Occipital lobe (tissue), 2 donors: ENCODE measurements around the gene EBI3. TPM values are rescaled to one million over a fixed set of nuclear protein-coding genes. Genes with fewer than 3 reads are reported as not detected.
"Not testable (repeated sequence)": the region's sequence is repeated elsewhere in the genome, so short reads cannot be mapped to it uniquely, and the experiment has no call there.

Experiments used
- DNase-seq: peaks from one replicate; lab custom pipeline; 2025; lab: John Stamatoyannopoulos, UW
- total RNA-seq: library from RNA; depleted of rRNA; stranded (reverse); fragments of >200 nt; gene quantifications from one replicate; pipeline ENCODE4 v1.2.3, GENCODE V29; 2014

Gene EBI3
- total RNA-seq, 1 donor from 2014 or later = 0.47 TPM

DNA sequence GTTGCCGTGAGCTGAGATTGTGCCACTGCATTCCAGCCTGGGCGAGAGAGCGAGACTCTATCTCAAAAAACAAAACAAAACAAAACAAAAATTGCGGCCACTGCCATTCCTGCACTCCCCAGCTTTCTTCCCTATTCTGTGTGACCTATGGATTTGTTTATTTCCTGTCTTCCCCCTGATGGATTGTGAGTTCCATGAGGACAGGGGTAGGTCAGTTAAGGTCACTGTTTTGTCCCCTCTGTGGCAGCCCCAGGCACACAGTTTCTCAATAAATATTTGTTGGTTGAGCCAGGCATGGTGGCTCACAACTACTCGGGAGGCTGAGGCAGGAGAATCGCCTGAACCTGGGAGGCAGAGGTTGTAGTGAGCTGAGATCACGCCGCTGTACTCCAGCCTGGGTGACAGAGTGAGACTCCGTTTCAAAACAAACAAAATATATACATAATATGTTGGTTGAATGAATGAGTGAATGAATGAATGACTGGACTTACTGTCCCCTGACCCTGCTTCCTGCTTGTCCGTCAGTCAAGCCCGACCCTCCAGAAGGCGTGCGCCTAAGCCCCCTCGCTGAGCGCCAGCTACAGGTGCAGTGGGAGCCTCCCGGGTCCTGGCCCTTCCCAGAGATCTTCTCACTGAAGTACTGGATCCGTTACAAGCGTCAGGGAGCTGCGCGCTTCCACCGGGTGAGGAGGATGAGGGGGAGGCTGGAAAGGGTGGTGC, 5.0 kb downstream of the EBI3 start:
- DNase-seq = no peak

DNA sequence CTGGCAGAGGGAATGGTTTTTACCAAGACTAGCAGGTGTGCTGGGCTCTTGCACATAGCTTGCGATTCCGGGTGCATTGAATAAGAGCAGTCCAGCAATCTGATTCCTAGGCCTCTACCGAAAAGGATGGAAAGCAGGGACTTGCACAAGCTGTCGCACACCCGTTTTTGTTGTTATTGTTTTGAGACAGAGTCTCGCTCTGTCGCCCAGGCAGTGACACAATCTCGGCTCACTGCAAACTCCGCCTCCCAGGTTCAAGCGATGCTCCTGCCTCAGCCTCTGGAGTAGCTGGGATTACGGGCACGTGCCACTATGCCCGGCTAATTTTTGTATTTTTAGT, 5.5 kb downstream of the EBI3 start:
- no peak for DNase-seq

DNA sequence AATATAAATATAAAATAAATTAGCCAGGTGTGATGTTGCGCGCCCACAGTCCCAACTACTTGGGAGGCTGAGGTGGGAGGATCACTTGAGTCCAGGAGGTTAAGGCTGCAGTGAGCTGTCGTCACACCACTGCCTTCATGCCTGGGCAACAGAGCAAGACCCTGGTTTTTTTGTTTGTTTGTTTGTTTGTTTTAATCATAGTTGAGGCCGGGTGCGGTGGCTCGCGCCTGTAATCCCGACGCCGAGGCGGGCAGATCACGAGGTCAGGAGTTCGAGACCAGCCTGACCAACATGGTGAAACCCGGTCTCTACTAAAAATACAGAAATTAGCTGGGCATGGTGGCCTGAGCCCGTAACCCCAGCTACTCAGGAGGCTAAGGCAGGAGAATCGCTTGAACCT, 8.2 kb downstream of the EBI3 start:
- not testable (repeated sequence) for DNase-seq

DNA sequence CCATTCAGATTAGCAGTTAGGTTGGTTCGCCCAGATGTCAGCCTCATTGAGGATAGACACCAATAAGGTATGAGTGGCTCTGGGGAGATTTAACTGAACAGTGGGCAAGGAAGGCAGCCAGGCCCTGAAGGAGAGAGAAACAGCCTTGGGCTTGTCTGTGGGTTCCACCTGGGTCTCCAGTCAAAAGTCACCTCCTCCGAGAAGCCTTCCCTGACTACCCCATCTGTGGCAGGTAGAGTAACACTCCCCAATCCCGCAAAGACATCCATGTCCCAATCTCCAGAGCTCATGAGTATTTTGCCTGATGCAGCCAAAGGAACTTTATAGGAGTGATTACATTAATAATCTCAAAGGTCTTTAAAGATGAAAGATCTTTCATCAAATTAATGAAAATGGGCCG, 9.5 kb downstream of the EBI3 start:
- DNase-seq = no peak

DNA sequence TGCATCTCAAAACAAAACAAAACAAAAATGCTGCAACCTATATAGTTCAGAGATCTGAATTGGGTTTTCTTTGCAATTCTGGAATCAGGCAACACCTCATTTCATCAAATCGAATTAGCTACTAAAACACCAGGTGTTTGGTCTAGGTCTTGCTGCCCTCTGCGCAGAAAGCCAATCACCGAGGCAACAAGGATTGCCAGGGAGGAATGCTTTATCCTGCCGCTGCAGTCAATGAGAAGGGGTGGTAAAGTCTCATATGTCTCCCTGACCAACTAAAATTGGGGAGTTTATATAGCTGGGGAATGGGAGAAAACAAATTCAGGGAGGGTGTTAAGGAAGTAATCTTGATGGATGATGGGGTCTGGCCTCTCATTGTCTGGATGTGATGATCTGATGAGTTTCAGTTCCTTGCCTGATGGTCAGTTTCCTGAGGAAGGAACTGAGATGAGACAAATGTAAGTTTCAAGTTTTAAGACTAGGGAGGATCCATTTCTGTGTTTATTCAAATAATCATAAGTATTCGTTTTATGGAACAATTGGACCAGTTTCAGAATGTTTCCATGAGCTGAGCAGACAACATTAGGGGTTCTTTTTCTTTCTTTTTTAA, 12.6 kb downstream of the EBI3 start:
- no peak for DNase-seq

DNA sequence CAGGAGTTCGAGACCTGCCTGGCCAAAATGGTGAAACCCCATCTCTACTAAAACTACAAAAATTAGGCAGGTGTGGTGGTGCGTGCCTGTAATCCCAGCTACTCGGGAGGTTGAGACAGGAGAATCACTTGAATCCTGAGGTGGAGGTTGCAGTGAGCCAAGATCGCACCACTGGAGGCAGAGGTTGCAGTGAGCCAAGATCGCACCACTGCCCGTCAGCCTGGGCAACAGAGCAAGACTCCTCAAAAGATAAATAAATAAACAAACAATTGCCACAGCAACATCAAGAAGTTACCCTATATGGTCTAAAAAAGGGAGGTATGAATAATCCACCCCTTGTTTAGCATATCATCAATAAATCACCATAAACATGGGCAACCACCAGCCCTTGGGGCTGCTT, 16.6 kb downstream of the EBI3 start:
- not testable (repeated sequence) for DNase-seq

DNA sequence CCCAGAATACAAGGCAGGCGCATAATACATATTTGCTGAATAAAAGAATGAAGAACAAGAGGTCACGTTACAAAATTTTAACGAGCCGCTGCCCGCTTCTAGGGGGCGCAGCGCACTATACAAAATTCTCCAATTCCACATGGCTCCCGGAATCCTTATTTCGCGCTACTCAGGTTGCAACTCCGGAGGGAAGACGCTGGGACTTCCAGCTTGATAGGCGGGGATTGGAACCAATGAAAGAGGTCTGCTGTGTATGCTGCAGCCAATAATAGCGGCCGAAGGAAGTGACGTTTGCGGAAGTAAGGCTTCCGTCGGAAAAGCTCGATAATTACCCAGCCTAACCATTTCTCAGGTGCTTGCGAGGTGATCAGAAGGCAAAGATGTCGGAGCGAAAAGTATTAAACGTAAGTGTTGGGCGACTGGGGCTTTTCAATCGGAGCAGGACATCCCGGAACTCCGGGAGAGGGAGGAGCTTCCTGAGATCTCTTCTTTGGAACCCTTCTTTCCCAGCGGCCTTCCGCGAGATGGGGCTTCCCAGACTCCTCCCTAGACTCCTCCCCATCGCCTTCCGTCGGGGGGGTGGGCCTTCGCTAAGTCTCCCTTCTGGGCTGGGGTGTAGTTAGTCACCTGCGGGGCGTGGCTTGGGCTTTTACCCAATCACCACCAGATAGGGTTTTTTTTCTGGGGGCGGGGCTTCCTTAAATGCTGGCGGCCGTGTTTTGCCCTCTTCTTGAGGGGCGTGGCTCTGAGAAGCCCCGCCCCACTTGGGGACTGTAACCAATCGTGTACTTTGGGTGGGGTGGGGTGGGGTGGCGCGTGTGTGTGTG, 17.7 kb downstream of the EBI3 start, which contains the start of gene YJU2:
TSS of gene YJU2 (plus strand) at position 314 of the 827 bp plus-strand sequence. CDS start at position 381, 67 bp downstream.
- peak; percentile 97 for DNase-seq

DNA sequence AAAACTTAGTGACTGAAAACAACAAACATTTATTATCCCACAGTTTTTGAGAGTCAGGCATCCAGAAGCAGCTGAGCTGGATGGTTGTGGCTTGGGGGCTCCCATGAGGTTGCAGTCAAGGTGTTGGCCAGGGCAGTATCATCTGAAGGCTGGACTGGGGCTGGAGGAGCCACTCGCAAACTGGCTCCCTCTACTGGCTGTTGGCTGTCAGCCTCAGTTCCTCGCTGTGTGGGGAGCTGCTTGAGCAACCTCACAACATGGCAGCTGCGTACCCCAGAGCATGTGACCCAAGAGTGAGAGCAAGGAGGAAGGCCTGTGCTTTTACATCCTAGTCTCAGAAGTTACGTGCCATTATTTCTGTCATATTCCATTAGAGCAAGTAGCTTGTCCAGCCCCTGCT, 27.2 kb downstream of the EBI3 start:
- DNase-seq = no peak

DNA sequence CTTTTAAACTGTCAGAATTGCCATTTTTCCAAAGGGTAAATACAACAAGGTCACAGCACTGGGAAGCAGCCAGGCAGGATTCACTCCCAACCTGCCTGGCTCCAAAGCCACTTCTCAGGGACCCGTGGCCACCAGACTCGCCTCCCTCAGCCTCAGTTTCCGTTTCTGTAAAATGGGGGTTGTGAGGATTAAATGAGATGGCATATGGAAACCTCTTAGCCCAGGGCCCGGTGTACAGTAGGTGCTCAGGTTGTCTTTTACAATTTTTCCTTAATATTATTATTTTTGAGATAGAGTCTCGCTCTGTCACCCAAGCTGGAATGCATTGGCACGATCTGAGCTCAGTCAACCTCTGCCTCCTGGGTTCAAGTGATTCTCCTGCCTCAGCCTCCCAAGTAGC, 27.7 kb downstream of the EBI3 start:
- DNase-seq = no peak

DNA sequence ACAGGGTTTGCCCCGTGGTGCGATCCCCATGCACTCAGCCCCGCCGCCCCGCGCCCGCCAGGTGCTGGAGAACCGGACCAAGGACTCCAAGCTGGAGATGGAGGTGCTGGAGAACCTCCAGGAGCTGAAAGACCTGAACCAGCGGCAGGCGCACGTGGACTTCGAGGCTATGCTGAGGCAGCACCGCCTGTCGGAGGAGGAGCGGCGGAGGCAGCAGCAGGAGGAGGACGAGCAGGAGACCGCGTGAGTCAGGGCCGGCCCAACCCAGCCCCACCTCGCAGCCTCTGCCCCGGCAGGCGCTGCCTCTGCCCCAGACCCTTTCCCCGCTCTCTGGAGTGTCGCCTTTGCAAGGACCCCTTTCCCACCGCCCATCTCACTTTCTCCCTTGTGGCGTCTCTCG, 28.9 kb downstream of the EBI3 start:
- DNase-seq = no peak

DNA sequence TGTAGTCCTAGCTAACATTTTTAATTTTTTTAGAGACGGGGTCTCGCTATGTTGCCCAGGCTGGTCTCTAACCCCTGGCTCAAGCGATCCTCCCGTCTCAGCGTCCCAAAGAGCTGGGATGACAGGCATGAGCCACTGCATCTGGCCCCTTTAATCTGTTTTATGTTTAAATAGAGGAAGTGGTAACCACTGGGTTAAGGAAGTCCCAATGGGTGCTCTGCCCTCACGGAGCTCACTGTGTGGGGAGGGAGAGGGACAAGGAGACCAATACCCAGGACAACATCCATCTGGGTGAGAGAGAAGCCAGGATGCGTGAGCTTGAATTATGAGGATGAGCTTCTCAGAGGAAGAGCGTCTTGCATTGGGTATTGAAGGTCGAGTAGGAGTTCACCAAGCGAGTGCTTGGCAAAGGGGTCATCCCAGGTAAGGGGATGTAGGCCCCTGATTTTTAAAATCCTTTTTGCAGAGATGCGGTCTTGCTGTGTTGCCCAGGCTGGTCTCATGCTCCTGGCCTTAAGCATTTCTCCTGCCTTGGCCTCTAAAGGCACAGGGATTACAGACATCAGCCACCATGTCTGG, 31.4 kb downstream of the EBI3 start:
- DNase-seq = no peak

DNA sequence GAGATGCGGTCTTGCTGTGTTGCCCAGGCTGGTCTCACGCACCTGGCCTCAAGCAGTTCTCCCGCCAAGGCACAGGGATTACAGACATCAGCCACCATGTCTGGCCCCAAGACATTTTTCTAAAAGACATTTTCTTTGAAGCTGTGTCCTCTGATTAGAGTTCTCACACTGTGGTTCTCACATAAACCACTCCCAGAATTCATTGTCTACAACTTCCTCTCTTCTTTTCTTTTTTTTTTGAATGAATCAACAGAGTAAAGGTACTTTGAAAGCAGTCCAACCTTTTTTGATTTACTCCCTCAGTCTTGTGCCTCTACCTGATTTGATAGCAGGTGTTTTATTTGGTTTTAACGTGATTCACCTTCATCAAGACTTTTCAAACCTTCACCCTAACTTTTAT, 35.5 kb downstream of the EBI3 start:
- DNase-seq = no peak

DNA sequence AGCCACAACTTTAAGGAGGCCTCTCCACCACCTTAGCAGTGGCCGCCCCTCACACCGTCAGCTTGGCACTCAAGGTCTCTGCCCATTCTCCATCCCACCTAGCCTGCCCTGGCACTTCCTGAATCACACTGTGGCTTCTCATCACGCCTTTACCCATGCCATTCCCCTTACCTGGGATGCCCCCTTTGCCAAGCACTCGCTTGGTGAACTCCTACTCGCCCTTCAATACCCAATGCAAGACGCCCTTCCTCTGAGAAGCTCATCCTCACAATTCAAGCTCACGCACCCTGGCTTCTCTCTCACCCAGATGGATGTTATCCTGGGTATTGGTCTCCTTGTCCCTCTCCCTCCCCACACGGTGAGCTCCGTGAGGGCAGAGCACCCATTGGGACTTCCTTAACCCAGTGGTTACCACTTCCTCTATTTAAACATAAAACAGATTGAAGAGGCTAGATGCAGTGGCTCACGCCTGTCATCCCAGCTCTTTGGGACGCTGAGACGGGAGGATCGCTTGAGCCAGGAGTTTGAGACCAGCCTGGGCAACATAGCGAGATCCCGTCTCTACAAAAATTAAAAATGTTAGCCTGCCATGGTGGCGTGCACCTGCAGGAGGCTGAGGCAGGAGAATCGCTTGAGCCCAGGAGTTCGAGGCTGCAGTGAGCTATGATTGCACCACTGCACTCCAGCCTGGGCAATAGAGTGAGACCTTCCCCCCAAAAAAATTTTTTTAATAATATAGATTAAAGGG, 37.1 kb downstream of the EBI3 start:
- DNase-seq = no peak

DNA sequence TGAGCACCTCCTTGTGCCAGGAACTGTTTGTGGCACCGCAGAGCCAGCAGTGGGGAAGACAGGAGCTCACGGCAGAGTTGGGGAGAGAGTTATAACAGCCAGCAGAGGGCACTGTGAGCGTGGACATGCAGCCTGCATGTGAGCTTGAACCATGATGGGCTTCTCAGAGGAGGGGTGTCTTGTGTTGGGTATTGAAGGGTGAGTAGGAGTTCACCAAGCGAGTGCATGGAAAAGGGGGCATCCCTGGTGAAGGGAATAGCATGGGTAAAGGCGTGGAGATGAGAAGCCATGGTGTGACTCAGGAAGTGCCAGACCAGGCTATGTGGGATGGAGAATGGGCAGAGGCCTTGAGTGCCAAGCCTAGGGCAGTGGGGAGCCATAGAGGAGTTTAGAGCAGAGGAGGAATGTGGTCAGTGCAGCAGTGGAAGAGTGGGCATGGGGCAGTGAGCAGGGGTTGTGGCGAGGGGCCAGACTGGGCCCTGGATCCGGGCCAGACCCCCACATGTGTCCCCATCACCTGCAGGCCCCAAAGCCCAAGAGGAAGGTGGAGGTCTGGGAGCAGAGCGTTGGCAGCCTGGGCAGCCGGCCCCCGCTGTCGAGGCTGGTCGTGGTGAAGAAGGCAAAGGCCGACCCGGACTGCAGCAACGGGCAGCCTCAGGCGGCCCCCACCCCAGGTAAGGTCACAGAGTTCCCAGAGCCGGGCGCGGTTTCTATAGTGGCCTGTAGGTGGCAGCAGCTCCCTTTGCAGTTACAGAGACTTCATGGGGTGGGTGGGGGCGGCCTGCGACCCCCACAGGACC, 38.0 kb downstream of the EBI3 start:
- no peak for DNase-seq

DNA sequence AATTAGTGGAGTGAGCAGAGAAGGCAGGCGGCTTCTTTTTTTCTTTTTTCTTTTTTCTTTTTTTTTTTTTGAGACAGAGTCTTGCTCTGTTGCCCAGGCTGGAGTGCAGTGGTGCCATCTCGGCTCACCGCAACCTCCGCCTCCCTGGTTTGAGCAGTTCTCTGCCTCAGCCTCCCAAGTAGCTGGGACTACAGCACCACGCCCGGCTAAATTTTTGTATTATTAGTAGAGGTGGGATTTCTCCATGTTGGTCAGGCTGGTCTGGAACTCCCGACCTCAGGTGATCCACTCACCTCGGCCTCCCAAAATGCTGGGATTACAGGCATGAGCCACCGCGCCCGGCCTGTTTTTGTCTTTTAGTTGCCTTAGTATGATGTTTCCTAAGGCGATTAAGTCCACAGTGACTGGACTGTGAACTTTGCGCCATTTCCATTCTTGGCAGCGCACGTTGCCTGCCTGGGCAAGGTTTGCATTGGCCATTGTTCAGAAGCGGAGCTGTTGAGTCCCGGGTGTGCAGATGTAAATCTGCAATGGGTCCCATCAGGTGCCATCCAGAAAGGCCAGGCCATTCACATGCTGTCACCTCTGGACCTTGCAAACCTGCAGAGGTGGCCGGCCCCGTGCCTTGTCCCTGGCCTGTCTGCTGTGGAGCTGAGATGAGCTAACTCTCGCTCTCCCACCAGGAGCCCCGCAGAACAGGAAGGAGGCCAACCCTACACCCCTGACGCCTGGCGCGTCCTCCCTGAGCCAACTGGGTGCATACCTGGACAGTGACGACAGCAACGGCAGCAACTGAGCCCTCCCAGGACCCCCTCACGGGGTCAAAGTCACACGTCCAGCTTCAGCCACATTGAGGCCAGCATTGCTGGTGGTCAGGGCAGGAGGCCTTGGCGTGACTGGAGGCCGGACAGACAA, 38.8 kb downstream of the EBI3 start:
- no peak for DNase-seq

DNA sequence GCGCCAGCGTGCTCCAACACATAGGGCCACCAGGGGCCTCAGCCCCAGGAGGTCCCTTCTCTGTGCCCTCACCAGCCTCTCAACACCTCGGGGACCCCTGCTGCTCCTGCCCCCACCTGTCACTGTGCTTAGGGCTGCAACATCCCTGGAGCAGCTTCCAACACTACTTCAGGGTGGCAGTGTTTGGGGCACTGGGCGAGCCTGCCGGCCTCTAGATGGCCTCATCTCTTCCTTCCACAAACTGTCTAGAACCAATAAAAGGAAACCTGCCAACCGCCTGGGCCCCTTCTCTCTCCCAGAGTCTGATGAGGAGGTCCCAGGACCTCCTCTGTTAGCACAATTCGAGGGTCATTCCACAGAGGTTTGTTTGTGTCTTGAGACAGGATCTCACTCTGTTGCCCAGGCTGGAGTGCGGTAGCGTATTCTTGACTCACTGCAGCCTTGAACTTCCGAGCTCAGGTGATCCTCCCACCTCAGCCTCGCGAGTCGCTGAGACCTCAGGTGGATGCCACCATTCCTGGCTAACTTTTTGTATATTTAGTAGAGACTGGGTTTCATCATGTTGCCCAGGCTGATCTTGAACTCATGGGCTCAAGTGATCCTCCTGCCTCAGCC, 39.6 kb downstream of the EBI3 start:
- DNase-seq = no peak

DNA sequence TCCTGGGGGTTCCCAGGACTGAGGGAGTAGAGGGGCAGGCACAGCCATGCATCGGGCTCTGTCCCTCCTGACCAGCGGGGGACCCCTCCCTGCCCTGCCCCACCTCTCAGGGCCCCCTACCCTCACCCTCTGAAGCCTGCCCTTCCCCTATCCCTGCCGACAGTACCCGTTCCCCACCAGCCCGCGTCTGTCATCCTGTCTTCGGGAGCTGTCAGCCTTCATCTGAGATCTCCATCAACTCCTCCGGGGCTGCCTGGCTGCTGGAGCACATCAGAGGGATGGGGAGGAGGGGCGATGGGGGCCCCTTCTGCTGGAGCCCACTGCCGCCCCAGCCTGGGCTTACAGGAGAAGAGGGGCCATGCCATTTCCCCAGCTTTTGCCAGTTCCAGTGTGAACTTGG, 43.6 kb downstream of the EBI3 start:
- DNase-seq = no peak

DNA sequence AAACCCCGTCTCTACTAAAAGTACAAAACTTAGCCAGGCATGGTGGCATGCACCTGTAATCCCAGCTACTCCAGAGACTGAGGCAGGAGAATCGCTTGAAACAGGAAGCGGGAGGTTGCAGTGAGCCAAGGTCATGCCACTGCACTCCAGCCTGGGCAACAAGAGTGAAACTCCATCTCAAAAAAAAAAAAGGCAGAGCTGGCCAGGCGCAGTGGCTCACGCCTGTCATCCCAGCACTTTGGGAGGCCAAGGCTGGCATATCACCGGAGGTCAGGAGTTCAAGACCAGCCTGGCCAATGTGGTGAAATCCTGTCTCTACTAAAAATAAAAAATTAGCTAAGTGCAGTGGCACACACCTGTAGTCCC, 45.0 kb downstream of the EBI3 start:
- not testable (repeated sequence) for DNase-seq

DNA sequence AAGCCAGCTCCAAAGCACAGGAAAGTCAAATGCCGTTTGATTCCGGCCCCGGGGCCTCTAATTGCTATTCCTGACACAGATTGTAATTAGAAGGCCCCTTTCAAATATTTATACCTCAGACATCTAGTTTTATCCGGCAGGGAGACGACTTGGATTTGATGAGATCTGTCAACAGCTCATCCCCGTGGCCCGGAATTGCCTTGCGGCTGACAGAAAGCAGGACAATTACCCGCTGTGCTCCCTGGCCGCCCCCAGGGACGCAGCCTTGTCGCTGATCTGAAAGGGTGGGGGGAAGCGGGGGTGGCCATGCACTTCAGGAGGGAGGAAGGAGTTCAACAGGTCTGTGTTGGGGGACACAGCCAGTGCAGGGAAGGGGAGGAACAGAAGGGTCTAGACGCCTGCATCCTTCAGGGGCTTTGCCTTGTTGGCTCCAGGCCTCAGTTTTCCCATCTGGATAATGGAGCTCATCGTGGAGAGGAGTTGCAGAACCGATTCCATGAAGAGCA, 47.9 kb downstream of the EBI3 start:
- DNase-seq = no peak
